Ishikawa (cell line): ENCODE results near the gene RAB41.

Source experiments
- CEBPB ChIP-seq: IDR thresholded peaks from 2 replicates; pipeline ENCODE4 v1.6.1; 2012
- EP300 ChIP-seq: IDR thresholded peaks from 2 replicates; pipeline ENCODE4 v1.6.1; 2012; ENCODE audit warnings: borderline replicate concordance
- FOXM1 ChIP-seq: IDR thresholded peaks from 2 replicates; pipeline ENCODE4 v1.6.1; 2012; ENCODE audit warnings: low read depth, borderline replicate concordance
- RAD21 ChIP-seq: IDR thresholded peaks from 2 replicates; pipeline ENCODE4 v1.6.1; 2012; ENCODE audit warnings: low read depth
- REST ChIP-seq: IDR thresholded peaks from 2 replicates; pipeline ENCODE4 v1.6.1; 2012; ENCODE audit warnings: low read depth, mild to moderate bottlenecking
- TF ChIP-seq, protein P1 (sequence below): IDR thresholded peaks from 2 replicates; pipeline ENCODE4 v1.6.1; 2012

GRCh38 chrX:70241501-70241900 lies 40.5 kb upstream of the RAB41 start:
- TF ChIP-seq FOXM1, result no peak
- TF ChIP-seq, protein P1, sequence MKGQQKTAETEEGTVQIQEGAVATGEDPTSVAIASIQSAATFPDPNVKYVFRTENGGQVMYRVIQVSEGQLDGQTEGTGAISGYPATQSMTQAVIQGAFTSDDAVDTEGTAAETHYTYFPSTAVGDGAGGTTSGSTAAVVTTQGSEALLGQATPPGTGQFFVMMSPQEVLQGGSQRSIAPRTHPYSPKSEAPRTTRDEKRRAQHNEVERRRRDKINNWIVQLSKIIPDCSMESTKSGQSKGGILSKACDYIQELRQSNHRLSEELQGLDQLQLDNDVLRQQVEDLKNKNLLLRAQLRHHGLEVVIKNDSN, result no peak
- no peak for TF ChIP-seq EP300
- no peak for TF ChIP-seq CEBPB
- no peak for TF ChIP-seq RAD21
- no peak for TF ChIP-seq REST
